ENCODE data around the gene SUPT3H. TPM values are rescaled to one million over a fixed set of nuclear protein-coding genes. Genes with fewer than 3 reads are reported as not detected.

SUPT3H gene
- total and polyA plus RNA-seq, 2 of the 8 experiments (the other 6 are each of a cell fraction or from before 2014, with no cell fraction given): 18.8 to 23.0 TPM

GRCh38 chr6:44868335-44868668 is 509.4 kb downstream of the SUPT3H start:
- no peak for FAIRE-seq

More at GRCh38 chr6:44868335-44868668, 509.4 kb downstream of the SUPT3H start:
- H3K9me3 ChIP-seq (ENCODE audit: insufficient read depth in 2 of 2, low read depth in 1 of 2, low read length in 1 of 2): peaks cover 10 to 12% of the 10 kb centered on the region in 2 experiments; a peak in 2 of 4 replicates
- H3K79me2 ChIP-seq (ENCODE audit: control insufficient read depth in 1 of 2, insufficient read depth in 2 of 2, low read length in 2 of 2): no peaks in the 10 kb centered on the region
- H3K36me3 ChIP-seq (ENCODE audit: control insufficient read depth in 2 of 4, insufficient read depth in 4 of 4, low read length in 3 of 4): peaks cover 0 to 5% (median 0%) of the 10 kb centered on the region in 4 experiments; a peak in 1 of 8 replicates
- POLR2A ChIA-PET (ENCODE audit: partially characterized antibody): no interaction called here
- H3K23me2 ChIP-seq (ENCODE audit: low read depth, low read length): no peaks in the 10 kb centered on the region
- 96% methylated on average over 2 of the region's 2 CpGs; no CpG with 5 or more reads in 1 of the 2 experiments for WGBS, 2 experiments (ENCODE audit: extremely low coverage in 1 of 2, insufficient coverage in 1 of 2, insufficient read length in 1 of 2, insufficient replicate concordance in 2 of 2, low coverage in 1 of 2, low lambda C conversion rate in 2 of 2, missing lambda C conversion rate in 1 of 2)
- no peak overlapping the region for H2AFZ ChIP-seq (ENCODE audit: low read length)
- CTCF ChIA-PET (ENCODE audit: partially characterized antibody): interaction anchor here (0.6 kb wide), 1 partner anchor 100 kb away, joined by 3 read pairs; no protein-coding TSS in a partner anchor
- TF ChIP-seq BRCA1 (IDR thresholded peaks at IDR 0.05; ENCODE audit: low read depth, low read length) (no peak), ZNF274 (IDR thresholded peaks at IDR 0.05; ENCODE audit: borderline replicate concordance, extremely low read depth, low read length) (no peak), SAP30 (IDR thresholded peaks at IDR 0.05; ENCODE audit: insufficient read depth, insufficient replicate concordance, low read length) (no peak), CTBP2 (IDR thresholded peaks at IDR 0.05; ENCODE audit: borderline replicate concordance, insufficient read depth, insufficient read length, low read length) (no peak), KDM4A (IDR thresholded peaks at IDR 0.05; ENCODE audit: low read depth, low read length, severe bottlenecking) (no peak), EP300 (IDR thresholded peaks at IDR 0.05; ENCODE audit: borderline replicate concordance in 1 of 2, low read depth in 2 of 2, low read length in 2 of 2) (no peak), RFX5 (IDR thresholded peaks at IDR 0.05; ENCODE audit: borderline replicate concordance, low read depth, low read length) (no peak)
- no peak overlapping the region for H2AK5ac ChIP-seq (ENCODE audit: low read depth, low read length)
- no peak overlapping the region for H4K8ac ChIP-seq (ENCODE audit: extremely low read depth, insufficient read depth, low read length)
- DNase-seq (ENCODE audit: low read depth in 1 of 2, low spot score in 2 of 2): no peak
- no peak overlapping the region for H3K27ac ChIP-seq (ENCODE audit: low read depth, low read length)
- no peak overlapping the region for H4K91ac ChIP-seq (replicated peaks; ENCODE audit: insufficient read length, low read length)
- H3K4me3 ChIP-seq (ENCODE audit: extremely low read depth in 1 of 4, insufficient read depth in 2 of 4, low read depth in 3 of 4, low read length in 4 of 4): no peak overlapping the region
- no peaks in the 10 kb centered on the region for H4K20me1 ChIP-seq (replicated peaks in 1 of 2; ENCODE audit: control insufficient read depth in 1 of 2, insufficient read depth in 2 of 2, low read length in 2 of 2)
- H2BK12ac ChIP-seq (ENCODE audit: low read depth, low read length): no peak overlapping the region
- no peak overlapping the region for H2BK20ac ChIP-seq (ENCODE audit: low read length)
- H3K56ac ChIP-seq (replicated peaks; ENCODE audit: insufficient read length, low read depth, low read length): no peak overlapping the region
- no peak overlapping the region for H3K23ac ChIP-seq (ENCODE audit: insufficient read length)
- no peak overlapping the region for H3K9ac ChIP-seq (replicated peaks in 1 of 4; ENCODE audit: extremely low read depth in 1 of 4, low read depth in 3 of 4, low read length in 3 of 4)
- no peaks in the 10 kb centered on the region for H3K4me1 ChIP-seq (replicated peaks in 1 of 4; ENCODE audit: control insufficient read depth in 3 of 4, insufficient read depth in 4 of 4, low read length in 3 of 4)
- no peaks in the 10 kb centered on the region for H3K27me3 ChIP-seq (replicated peaks in 1 of 4; ENCODE audit: control insufficient read depth in 3 of 4, extremely low read depth in 1 of 4, insufficient read depth in 3 of 4, low read length in 3 of 4)
- H2BK120ac ChIP-seq (replicated peaks; ENCODE audit: low read depth, low read length): no peak overlapping the region
- H3K4me2 ChIP-seq (ENCODE audit: insufficient read depth in 1 of 2, low read depth in 2 of 2, low read length in 2 of 2): no peak overlapping the region
- H2BK5ac ChIP-seq (ENCODE audit: low read depth, low read length): no peak overlapping the region
- H4K5ac ChIP-seq (ENCODE audit: insufficient read length, low read depth, low read length): no peak overlapping the region
- no peak overlapping the region for H3K18ac ChIP-seq (ENCODE audit: extremely low read depth, low read length)
- no peak overlapping the region for H3K4ac ChIP-seq (replicated peaks; ENCODE audit: insufficient read length, low read depth, low read length)
- no peak overlapping the region for H3K14ac ChIP-seq (ENCODE audit: insufficient read length)
- no peak overlapping the region for H2BK15ac ChIP-seq (ENCODE audit: low read length)
- H3K79me1 ChIP-seq (ENCODE audit: low read depth, low read length): no peaks in the 10 kb centered on the region
